Measurements from ENCODE around the gene PIP4K2A. TPM values are rescaled to one million over a fixed set of nuclear protein-coding genes. Genes with fewer than 3 reads are reported as not detected.
"Not testable (repeated sequence)": the region's sequence is repeated elsewhere in the genome, so short reads cannot be mapped to it uniquely, and the experiment has no call there.

The PIP4K2A gene
- total RNA-seq, 4 donors from 2014 or later = 2.6 to 14.9 (median 12.4) TPM

DNA sequence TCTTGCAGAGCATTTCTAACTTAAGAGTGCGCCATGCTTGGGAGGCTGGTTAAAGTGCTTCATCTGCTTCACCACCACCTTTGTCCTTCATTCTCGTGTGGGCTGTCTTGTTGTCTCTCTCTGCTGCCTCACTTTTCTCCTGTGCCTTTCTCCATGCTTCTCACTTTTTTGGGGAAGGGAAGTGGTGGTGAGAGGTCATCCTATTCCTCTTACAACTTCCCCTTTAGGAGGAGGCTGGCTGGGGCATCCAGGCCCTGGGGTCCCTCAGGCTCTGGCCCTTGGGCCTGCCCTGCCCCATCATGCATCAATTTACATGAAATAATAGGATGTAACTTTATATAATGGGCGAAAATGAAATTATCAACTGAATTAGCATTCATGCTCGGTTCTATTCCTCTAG is 39.9 kb upstream of the PIP4K2A start:
- Histone ChIP-seq H3K4me1 (no peaks in the 10 kb centered on the region), H3K27ac (no peak overlapping the region), H3K36me3 (no peaks in the 10 kb centered on the region), H3K4me3 (no peak overlapping the region), H3K27me3 (no peaks in the 10 kb centered on the region), H3K9me3 (no peaks in the 10 kb centered on the region)
- intact Hi-C loops (cut with DNase I; ENCODE audit: low total_unique reads) (no loop called here), in situ Hi-C loops (cut with MboI; ENCODE audit: low pct_ligation_motif_present in 1 of 4, low pct_unique_long_range_greater_than_20kb in 1 of 4, low sequenced_read_pairs in 3 of 4) (no loop called here)
- TF ChIP-seq POLR2A (IDR thresholded peaks at IDR 0.05) (no peak), EP300 (IDR thresholded peaks at IDR 0.05; ENCODE audit: low read depth) (no peak), CTCF (IDR thresholded peaks at IDR 0.05) (no peak), POLR2AphosphoS5 (IDR thresholded peaks at IDR 0.05) (no peak)
- DNase-seq = no peak
- 88 to 100% methylated on average over 2 to 4 of the region's 4 CpGs for WGBS, 2 donors (ENCODE audit: low coverage in 1 of 2)

- intact Hi-C loops (cut with DNase I; ENCODE audit: low total_unique reads) = no loop called here
- Histone ChIP-seq H3K27ac (no peak overlapping the region), H3K4me3 (no peak overlapping the region), H3K36me3 (no peaks in the 10 kb centered on the region), H3K27me3 (no peaks in the 10 kb centered on the region), H3K9me3 (no peaks in the 10 kb centered on the region), H3K4me1 (no peaks in the 10 kb centered on the region)
- WGBS, 2 donors (ENCODE audit: low coverage in 1 of 2) = 56 to 62% methylated on average over 3 of the region's 3 CpGs
- in situ Hi-C loops (cut with MboI; ENCODE audit: low pct_ligation_motif_present in 1 of 4, low pct_unique_long_range_greater_than_20kb in 1 of 4, low sequenced_read_pairs in 3 of 4) = no loop called here
- no peak for TF ChIP-seq CTCF (IDR thresholded peaks at IDR 0.05)
- no peak for TF ChIP-seq POLR2A (IDR thresholded peaks at IDR 0.05)
- TF ChIP-seq POLR2AphosphoS5 (IDR thresholded peaks at IDR 0.05) = no peak
- TF ChIP-seq EP300 (IDR thresholded peaks at IDR 0.05; ENCODE audit: low read depth) = no peak
- DNase-seq = no peak
Observed at GRCh38 chr10:22753786-22754185, 39.4 kb upstream of the PIP4K2A start.

GRCh38 chr10:22752272-22752889 is 38.0 kb upstream of the PIP4K2A start:
- DNase-seq = no peak
- Histone ChIP-seq H3K27me3 (no peaks in the 10 kb centered on the region), H3K27ac (no peak overlapping the region), H3K4me3 (no peak overlapping the region), H3K4me1 (no peaks in the 10 kb centered on the region), H3K36me3 (no peaks in the 10 kb centered on the region), H3K9me3 (no peaks in the 10 kb centered on the region)
- TF ChIP-seq CTCF (IDR thresholded peaks at IDR 0.05) (no peak), POLR2A (IDR thresholded peaks at IDR 0.05) (no peak), POLR2AphosphoS5 (IDR thresholded peaks at IDR 0.05) (no peak), EP300 (IDR thresholded peaks at IDR 0.05; ENCODE audit: low read depth) (no peak)
- in situ Hi-C loops (cut with MboI; ENCODE audit: low pct_ligation_motif_present in 1 of 4, low pct_unique_long_range_greater_than_20kb in 1 of 4, low sequenced_read_pairs in 3 of 4) (no loop called here), intact Hi-C loops (cut with DNase I; ENCODE audit: low total_unique reads) (no loop called here)
- 74 to 80% methylated on average over 2 of the region's 2 CpGs for WGBS, 2 donors (ENCODE audit: low coverage in 1 of 2)

- no peak overlapping the region for H3K4me3 ChIP-seq
- no peak for TF ChIP-seq EP300 (IDR thresholded peaks at IDR 0.05; ENCODE audit: low read depth)
- TF ChIP-seq POLR2A (IDR thresholded peaks at IDR 0.05) = no peak
- TF ChIP-seq POLR2AphosphoS5 (IDR thresholded peaks at IDR 0.05) = no peak
- no peak for TF ChIP-seq CTCF (IDR thresholded peaks at IDR 0.05)
- no peak overlapping the region for H3K27ac ChIP-seq
- no peaks in the 10 kb centered on the region for H3K27me3 ChIP-seq
- DNase-seq = no peak
- intact Hi-C loops (cut with DNase I; ENCODE audit: low total_unique reads) = no loop called here
- H3K9me3 ChIP-seq = no peaks in the 10 kb centered on the region
- H3K4me1 ChIP-seq = no peaks in the 10 kb centered on the region
- in situ Hi-C loops (cut with MboI; ENCODE audit: low pct_ligation_motif_present in 1 of 4, low pct_unique_long_range_greater_than_20kb in 1 of 4, low sequenced_read_pairs in 3 of 4) = no loop called here
- WGBS, 2 donors (ENCODE audit: low coverage in 1 of 2) = 88 to 89% methylated on average over 2 of the region's 2 CpGs
- no peaks in the 10 kb centered on the region for H3K36me3 ChIP-seq
Observed at GRCh38 chr10:22750131-22750530, 35.8 kb upstream of the PIP4K2A start.

DNA sequence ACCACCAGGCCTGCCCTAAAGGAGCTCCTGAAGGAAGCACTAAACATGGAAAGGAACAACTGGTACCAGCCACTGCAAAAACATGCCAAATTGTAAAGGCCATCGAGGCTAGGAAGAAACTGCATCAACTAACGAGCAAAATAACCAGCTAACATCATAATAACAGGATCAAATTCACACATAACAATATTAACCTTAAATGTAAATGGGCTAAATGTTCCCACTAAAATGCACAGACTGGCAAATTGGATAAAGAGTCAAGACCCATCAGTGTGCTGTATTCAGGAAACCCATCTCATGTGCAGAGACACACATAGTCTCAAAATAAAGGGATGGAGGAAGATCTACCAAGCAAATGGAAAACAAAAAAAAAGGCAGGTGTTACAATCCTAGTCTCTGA is 30.5 kb upstream of the PIP4K2A start:
- H3K9me3 ChIP-seq; intact Hi-C loops (cut with DNase I; ENCODE audit: low total_unique reads); H3K27me3 ChIP-seq; H3K4me3 ChIP-seq; H3K27ac ChIP-seq; DNase-seq; H3K4me1 ChIP-seq; H3K36me3 ChIP-seq; in situ Hi-C loops (cut with MboI; ENCODE audit: low pct_ligation_motif_present in 1 of 4, low pct_unique_long_range_greater_than_20kb in 1 of 4, low sequenced_read_pairs in 3 of 4): not testable (repeated sequence)
- 75 to 80% methylated on average over 2 of the region's 2 CpGs for WGBS, 2 donors (ENCODE audit: low coverage in 1 of 2)
